Prostate gland (tissue), 2 donors: Measurements from ENCODE around the gene ZBTB5.

ENCODE experiments used
- CTCF ChIP-seq, 4 experiments: fragments of 200-600 bp in 2 of 4; fragments of 450-650 bp in 2 of 4; sonication (generic) in 2 of 4; IDR thresholded peaks; 1 replicate in 3 of 4; 2 replicates in 1 of 4; pipeline ENCODE4 v1.5.1; 2016 to 2019; ENCODE audit warnings: antibody characterized with exemption in 4 of 4, mild to moderate bottlenecking in 2 of 4, moderate library complexity in 2 of 4
- POLR2A ChIP-seq: fragments of 450-650 bp; IDR thresholded peaks from one replicate; pipeline ENCODE4 v1.6.1; 2016; ENCODE audit warnings: antibody characterized with exemption, mild to moderate bottlenecking
- POLR2AphosphoS5 ChIP-seq: sonication (generic); formaldehyde crosslinking; IDR thresholded peaks from one replicate; pipeline ENCODE4 v1.6.1; 2017; ENCODE audit warnings: antibody characterized with exemption

GRCh38 chr9:37447111-37447510 lies 18.1 kb downstream of the ZBTB5 start:
- TF ChIP-seq CTCF (IDR thresholded peaks at IDR 0.05): no peak
- TF ChIP-seq POLR2A: no peak
- TF ChIP-seq POLR2AphosphoS5: no peak
